Lower lobe of right lung (tissue), 2 donors: Measurements from ENCODE around the gene GNA12. TPM values are rescaled to one million over a fixed set of nuclear protein-coding genes. Genes with fewer than 3 reads are reported as not detected.

Experiments
- ATAC-seq, 2 donors: fragments of 200-7000 bp; cut with Tn5 transposase; one replicate each; pipeline ENCODE4 v1.9.1; 2020 to 2022; ENCODE audit warnings: mild to moderate bottlenecking in 2 of 2, moderate library complexity in 2 of 2
- DNase-seq: peaks from one replicate; pipeline ENCODE4 v3.0.0-alpha.2; 2020
- H3K27ac ChIP-seq: fragments of 200-600 bp; one replicate; pipeline ENCODE4 v1.8.0; 2022
- H3K27me3 ChIP-seq: fragments of 200-600 bp; one replicate; pipeline ENCODE4 v1.8.0; 2022; ENCODE audit warnings: low read depth
- H3K36me3 ChIP-seq: fragments of 200-600 bp; one replicate; pipeline ENCODE4 v1.8.0; 2022; ENCODE audit warnings: mild to moderate bottlenecking
- H3K4me1 ChIP-seq: fragments of 200-600 bp; one replicate; pipeline ENCODE4 v1.8.0; 2022
- H3K4me3 ChIP-seq: fragments of 200-600 bp; one replicate; pipeline ENCODE4 v1.8.0; 2022; ENCODE audit warnings: mild to moderate bottlenecking
- H3K9me3 ChIP-seq: fragments of 200-600 bp; one replicate; pipeline ENCODE4 v1.8.0; 2022
- CTCF ChIP-seq: fragments of 200-600 bp; IDR thresholded peaks from one replicate; pipeline ENCODE4 v1.8.0; 2022; ENCODE audit warnings: antibody characterized with exemption, mild to moderate bottlenecking
- intact Hi-C: fragments of 100-400 bp; cut with DNase I; formaldehyde crosslinking; loops from one replicate; pipeline ENCODE4 v1.11.0; 2022
- total RNA-seq: library from RNA; stranded (reverse); fragmentation: NEBNext Ultra II Directional; extraction: Animal tissue kit (Norgen Biotek cat#: 25700); gene quantifications from one replicate; pipeline ENCODE4 v1.2.1, GENCODE V29; 2021
- donor health status: DM: no; HTN: yes; CAD: no; lungs with severe emphysema.

GNA12 gene
- total RNA-seq, 1 donor from 2014 or later, result 41.6 TPM

- DNase-seq, result no peak
- Histone ChIP-seq H3K27ac (peak overlapping the region; percentile 62), H3K4me3 (peak overlapping the region; percentile 34), H3K9me3 (no peaks in the 10 kb centered on the region), H3K4me1 (peaks cover 30% of the 10 kb centered on the region), H3K36me3 (no peaks in the 10 kb centered on the region), H3K27me3 (no peaks in the 10 kb centered on the region)
- no peak for TF ChIP-seq CTCF
- intact Hi-C loops, result no loop called here
- ATAC-seq, result peak; percentile 63 to 76
Observed at GRCh38 chr7:2802504-2803341, 41.4 kb downstream of the GNA12 start.

GRCh38 chr7:2802101-2802500 is 42.0 kb downstream of the GNA12 start:
- DNase-seq (no peak), ATAC-seq (peak in 1 of 2 donors; percentile 30)
- intact Hi-C loops, result no loop called here

GRCh38 chr7:2800931-2801688 is 43.0 kb downstream of the GNA12 start:
- Histone ChIP-seq H3K27me3 (no peaks in the 10 kb centered on the region), H3K4me3 (no peak overlapping the region), H3K9me3 (no peaks in the 10 kb centered on the region), H3K27ac (no peak overlapping the region), H3K36me3 (no peaks in the 10 kb centered on the region), H3K4me1 (peaks cover 37% of the 10 kb centered on the region)
- ATAC-seq (no peak), DNase-seq (no peak)
- intact Hi-C loops, result no loop called here
- TF ChIP-seq CTCF, result no peak

More at GRCh38 chr7:2802101-2802500, 42.0 kb downstream of the GNA12 start:
- no peak overlapping the region for H3K4me3 ChIP-seq
- no peaks in the 10 kb centered on the region for H3K9me3 ChIP-seq
- peaks cover 30% of the 10 kb centered on the region for H3K4me1 ChIP-seq
- no peaks in the 10 kb centered on the region for H3K36me3 ChIP-seq
- no peak overlapping the region for H3K27ac ChIP-seq
- no peak for TF ChIP-seq CTCF
- no peaks in the 10 kb centered on the region for H3K27me3 ChIP-seq

- no peak for TF ChIP-seq CTCF
- H3K4me1 ChIP-seq, result peaks cover 41% of the 10 kb centered on the region
- no peak overlapping the region for H3K4me3 ChIP-seq
- H3K36me3 ChIP-seq, result no peaks in the 10 kb centered on the region
- ATAC-seq (no peak), DNase-seq (no peak)
- no peaks in the 10 kb centered on the region for H3K27me3 ChIP-seq
- no peaks in the 10 kb centered on the region for H3K9me3 ChIP-seq
- no peak overlapping the region for H3K27ac ChIP-seq
- intact Hi-C loops, result no loop called here
Observed at GRCh38 chr7:2800220-2800930, 43.7 kb downstream of the GNA12 start.

GRCh38 chr7:2799253-2799652 is 44.9 kb downstream of the GNA12 start:
- H3K27me3 ChIP-seq, result no peaks in the 10 kb centered on the region
- H3K36me3 ChIP-seq, result peaks cover 6% of the 10 kb centered on the region
- intact Hi-C loops, result no loop called here
- TF ChIP-seq CTCF, result no peak
- DNase-seq (no peak), ATAC-seq (no peak)
- peaks cover 41% of the 10 kb centered on the region for H3K4me1 ChIP-seq
- no peak overlapping the region for H3K27ac ChIP-seq
- no peak overlapping the region for H3K4me3 ChIP-seq
- H3K9me3 ChIP-seq, result no peaks in the 10 kb centered on the region
